ENCODE data around the gene CAPN15. TPM values are rescaled to one million over a fixed set of nuclear protein-coding genes. Genes with fewer than 3 reads are reported as not detected.

The CAPN15 gene
- polyA plus RNA-seq, 12 donors, result 17.3 to 42.3 (median 23.1) TPM; not detected in 1

DNA sequence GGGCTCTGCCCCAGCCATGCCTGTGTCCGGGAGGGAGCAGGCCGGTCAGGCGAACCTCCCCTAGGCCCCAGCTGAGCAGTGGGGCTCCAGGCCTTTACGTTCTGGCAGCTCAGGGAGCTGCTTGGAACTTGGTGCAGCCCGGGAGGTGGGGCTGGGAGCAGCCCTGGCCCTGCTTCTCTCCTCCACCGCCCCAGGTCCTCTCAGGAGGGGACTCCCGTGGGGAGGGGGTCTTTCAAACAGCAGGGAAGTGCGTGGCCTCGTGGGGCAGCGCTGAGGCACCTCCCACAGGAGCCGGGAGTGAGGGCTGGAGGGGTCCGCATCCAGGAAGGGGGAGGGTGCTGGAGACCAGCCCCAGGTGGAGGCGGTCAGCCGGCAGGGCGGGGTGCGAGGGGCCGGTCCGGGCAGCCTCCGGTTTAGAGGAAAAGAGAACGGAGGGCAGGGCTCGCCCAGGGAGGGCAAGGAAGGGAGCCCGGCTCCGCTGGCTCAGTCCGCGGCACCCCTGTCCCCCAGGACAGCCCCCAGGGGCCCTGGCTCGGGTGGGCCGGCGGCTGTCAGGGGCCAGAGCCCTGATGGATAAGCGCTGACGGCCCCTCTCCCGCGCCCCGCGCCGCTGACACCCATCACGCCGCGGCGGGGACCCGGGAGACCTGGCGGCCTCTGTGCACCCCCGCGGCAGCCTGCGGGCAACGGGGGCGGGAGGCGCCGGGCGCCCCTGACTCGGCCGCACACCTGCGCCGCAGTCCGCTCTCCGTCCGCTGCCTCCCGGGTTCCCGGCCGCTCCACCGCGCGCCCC, 32.1 kb downstream of the CAPN15 start:
- no peak for DNase-seq

DNA sequence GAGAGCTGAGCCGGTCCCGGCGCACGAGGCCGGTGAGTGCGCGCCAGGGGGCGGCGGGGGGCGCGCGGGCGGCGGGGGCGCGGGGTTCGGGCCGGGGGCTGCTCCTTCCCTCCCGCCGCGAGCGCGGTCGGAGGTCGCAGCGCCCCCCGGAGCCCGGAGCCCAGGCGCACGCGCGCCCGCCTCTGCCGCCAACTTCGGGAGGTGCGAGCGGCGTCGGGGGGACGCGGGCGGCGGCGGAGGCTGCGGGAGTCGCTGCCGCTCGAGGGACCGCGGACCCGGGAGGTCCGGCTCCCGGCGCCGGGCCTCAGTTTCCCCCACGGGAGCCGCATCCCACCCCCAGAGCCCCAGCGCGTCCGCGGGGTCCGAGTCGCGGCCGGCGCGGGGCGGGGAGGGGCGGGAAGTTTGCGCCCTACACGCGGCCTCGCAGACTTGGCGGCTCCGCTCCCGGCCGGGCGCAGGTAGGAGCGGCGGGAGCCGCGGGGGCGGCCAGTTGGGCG, 32.7 kb downstream of the CAPN15 start, which contains the start of gene PRR35:
Gene PRR35, plus strand, starts transcription at position 191 of the 497 bp plus-strand sequence. CDS start 2,901 bp downstream, outside the sequence.
- no peak for DNase-seq

GRCh38 chr16:560701-561412, 33.3 kb downstream of the CAPN15 start:
- DNase-seq, result no peak

DNA sequence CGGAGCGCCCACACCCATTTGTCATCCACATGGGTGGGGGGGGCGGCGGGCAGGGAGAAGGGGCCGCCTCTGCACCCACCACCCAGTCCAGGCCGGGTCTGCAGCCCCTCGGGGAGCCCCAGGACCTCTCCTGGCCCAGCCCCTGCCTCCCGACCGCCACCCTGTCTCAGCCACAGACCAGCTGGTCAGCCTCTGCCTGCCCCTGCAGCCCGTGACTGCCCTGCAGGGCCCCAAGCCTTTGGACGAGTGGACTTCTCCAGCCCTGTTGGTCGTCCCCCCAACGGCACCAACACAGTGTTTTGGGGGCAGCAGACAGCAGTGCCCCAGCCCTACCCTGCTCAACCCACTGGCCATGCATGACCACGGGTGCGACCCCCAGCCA, 33.9 kb downstream of the CAPN15 start:
- no peak for DNase-seq

DNA sequence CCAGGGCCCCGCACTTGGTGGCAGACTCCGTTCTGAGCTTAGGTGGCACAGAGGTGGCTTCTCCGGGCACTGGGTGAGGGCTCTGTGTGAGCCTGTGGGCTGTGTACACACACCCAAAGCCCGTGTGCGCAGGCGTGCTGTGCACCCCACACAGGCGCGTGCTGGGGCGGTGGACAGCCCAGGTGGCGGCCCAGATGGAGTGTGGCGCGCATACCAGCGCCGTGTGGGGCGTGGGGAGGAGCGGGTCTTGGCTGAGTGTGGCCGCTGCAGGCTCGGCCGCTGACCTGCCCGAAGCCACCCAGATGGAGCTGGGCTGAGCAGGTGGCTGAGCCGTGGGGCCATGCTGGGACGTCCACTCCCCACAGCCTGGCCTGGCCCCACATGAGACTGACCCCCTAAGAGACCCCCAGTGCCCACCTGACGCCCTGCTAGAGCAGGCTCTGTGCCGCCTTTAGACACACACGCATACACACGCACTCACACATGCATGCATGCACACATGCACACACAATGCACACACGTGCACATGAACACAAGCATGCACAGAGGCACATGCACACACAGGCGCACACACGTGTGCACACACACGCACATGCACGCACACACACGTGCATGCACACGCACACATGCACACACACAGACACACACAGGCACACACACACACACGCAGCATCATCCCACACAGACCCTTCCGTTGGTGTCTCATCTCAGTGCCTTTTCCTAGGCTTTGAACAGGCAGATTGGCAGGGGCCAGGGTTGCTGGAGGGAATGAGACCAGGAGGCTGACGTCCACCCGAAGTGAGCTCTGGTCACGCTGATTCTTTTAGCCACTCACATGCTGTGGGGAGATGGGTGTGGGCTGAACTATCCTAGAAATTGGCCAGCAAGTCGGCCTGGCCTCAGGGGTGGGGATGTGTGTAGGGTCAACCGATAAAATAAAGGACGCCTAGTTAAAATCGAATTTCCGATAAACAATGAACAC, 34.7 kb downstream of the CAPN15 start:
- no peak for DNase-seq

DNA sequence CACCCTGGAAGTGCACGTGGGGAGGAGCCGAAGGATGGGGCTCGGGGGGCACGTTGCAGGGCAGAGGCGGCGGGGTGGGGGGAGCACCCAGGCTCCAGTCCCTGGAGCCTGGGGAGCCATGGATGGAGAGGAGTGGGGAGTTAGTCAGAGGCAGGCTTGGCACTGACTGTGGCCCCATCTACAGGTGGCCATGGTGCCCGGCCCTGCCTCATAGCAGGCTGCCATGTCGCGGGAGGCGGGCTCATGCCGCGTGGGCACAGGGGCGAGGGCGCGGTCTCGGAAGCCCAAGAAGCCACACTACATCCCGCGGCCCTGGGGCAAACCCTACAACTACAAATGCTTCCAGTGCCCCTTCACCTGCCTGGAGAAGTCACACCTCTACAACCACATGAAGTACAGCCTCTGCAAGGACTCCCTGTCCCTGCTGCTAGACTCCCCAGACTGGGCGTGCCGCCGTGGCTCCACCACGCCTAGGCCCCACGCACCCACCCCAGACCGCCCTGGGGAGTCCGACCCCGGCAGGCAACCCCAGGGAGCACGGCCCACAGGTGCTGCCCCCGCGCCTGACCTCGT, 35.6 kb downstream of the CAPN15 start:
- no peak for DNase-seq

- no peak for DNase-seq
These were observed 37.3 kb downstream of the CAPN15 start for GRCh38 chr16:564690-565418.

- no peak for DNase-seq
These were observed 38.2 kb downstream of the CAPN15 start for GRCh38 chr16:565419-566330.

GRCh38 chr16:566475-567372, 39.2 kb downstream of the CAPN15 start, which contains the start of gene NHLRC4:
Gene NHLRC4 (plus strand): TSS chr16:567005. CDS start chr16:568048, 1,043 bp downstream.
- peak; percentile 78 for DNase-seq

DNA sequence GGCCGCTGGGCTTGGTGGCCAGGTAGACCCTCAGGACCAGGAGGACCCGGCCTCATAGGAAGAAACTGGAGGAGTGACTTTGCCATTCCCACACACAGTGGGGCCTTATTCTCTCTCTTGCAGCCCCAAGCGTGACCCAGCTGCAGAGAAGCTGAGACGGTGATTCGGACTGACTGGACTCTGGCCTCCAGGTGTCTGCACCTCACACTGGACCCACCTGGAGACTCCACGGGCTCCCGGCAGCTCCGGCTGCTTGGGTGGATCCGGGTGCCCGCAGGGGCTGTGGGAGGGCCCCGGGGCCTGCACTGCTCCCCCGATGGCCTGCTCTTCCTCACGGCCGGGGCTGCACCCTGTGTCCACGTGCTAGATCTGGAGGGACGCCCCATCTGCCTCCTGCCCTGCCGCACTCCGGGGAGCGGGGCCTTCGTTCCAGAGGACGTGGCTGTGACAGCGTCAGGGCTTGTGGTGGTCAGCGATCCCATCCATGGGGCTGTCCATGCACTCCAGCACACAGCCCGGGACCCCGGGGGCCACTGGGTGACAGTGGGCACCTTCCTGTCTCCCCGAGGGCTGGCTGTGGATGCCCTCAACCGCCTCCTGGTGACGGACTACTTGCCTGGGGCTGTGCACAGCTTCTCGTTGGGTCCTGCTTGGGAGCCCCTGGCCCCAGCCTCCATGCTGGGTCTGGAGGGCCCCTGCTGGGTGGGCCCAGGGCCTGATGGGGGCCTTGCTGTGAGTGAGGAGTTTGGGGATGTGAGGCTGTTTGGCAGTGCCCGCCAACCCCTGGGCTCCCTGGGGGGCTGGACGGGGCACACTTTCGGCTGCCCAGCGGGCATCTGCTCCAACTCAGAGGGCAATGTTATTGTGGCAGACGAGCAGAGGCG, 40.1 kb downstream of the CAPN15 start:
- no peak for DNase-seq

GRCh38 chr16:568401-569258, 41.1 kb downstream of the CAPN15 start:
- no peak for DNase-seq

- DNase-seq, result peak; percentile 58
These were observed 42.1 kb downstream of the CAPN15 start, which contains the start of gene PIGQ for GRCh38 chr16:569445-570254. Gene PIGQ (plus strand): TSS chr16:569968. CDS start chr16:574075, 4,107 bp downstream.

DNA sequence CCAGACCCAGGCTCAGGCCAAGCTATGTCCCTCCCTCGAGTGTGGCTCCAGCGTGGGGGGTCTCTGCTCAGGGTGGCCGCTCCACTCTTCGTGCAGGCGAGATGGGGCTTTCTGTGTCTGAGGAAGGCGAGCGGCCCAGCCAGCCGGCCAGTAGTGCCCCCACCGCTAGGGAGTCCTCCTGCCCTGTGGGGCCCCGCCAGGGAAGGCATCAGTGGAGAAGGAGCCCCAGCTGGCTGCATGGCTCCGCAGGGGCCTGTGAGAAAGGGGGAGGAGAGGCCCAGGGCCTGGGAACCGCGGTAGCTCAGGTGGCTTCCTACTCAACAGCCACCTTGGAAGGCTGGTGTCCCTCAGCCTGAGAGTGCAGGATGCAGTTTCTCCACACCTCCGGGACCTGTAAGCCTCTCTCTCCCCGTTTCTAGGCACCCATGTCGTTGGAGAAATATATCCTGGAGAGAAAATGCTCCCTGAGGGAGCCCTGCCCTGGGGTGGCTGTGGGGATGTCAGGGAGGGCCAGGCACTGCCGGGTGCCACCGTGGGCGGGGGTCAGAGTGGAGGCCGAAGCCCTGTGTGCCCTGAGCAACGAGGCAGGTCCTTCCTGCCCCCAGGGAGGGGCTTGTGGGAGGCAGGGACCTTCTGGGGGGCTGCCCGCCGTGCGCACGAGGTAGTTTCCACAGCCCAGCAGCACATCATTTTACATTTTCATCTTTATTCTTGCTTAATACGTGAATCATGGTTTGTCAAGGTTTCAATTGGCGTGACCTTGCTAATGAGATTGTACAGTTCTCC, 45.5 kb downstream of the CAPN15 start:
- no peak for DNase-seq

DNA sequence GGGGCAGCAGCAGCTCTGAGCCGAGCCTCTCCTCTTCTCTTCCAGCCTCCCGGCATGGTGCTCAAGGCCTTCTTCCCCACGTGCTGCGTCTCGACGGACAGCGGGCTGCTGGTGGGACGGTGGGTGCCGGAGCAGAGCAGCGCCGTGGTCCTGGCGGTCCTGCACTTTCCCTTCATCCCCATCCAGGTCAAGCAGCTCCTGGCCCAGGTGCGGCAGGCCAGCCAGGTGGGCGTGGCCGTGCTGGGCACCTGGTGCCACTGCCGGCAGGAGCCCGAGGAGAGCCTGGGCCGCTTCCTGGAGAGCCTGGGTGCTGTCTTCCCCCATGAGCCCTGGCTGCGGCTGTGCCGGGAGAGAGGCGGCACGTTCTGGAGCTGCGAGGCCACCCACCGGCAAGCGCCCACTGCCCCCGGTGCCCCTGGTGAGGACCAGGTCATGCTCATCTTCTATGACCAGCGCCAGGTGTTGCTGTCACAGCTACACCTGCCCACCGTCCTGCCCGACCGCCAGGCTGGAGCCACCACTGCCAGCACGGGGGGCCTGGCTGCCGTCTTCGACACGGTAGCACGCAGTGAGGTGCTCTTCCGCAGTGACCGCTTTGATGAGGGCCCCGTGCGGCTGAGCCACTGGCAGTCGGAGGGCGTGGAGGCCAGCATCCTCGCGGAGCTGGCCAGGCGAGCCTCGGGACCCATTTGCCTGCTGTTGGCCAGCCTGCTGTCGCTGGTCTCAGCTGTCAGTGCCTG, 46.7 kb downstream of the CAPN15 start:
- DNase-seq, result no peak

Measured in muscle of arm (tissue), 12 donors.